ENCODE measurements around the gene CELF5.

DNA sequence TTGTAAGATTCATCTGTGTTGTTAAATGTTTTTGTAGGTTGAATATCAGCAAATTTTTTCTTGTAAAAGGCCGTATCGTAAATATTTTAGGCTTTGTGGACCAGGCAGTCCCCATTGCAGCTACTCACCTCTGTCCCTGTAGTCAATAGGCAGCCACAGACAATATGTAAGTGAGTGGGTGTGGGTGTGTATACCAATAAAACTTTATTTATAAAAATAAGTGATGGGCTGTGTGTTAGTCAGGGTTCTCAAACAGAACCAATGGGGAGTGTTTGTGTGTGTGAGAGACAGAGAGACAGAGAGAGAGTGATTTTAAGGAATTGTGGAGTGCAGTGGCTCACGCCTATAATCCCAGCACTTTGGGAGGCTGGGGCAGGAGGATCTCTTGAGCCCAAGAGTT lies 104.3 kb downstream of the CELF5 start:
- TF ChIP-seq POLR2A (IDR thresholded peaks at IDR 0.05) (no peak), POLR2AphosphoS5 (IDR thresholded peaks at IDR 0.05) (no peak)
- TF ChIP-seq, protein P1, sequence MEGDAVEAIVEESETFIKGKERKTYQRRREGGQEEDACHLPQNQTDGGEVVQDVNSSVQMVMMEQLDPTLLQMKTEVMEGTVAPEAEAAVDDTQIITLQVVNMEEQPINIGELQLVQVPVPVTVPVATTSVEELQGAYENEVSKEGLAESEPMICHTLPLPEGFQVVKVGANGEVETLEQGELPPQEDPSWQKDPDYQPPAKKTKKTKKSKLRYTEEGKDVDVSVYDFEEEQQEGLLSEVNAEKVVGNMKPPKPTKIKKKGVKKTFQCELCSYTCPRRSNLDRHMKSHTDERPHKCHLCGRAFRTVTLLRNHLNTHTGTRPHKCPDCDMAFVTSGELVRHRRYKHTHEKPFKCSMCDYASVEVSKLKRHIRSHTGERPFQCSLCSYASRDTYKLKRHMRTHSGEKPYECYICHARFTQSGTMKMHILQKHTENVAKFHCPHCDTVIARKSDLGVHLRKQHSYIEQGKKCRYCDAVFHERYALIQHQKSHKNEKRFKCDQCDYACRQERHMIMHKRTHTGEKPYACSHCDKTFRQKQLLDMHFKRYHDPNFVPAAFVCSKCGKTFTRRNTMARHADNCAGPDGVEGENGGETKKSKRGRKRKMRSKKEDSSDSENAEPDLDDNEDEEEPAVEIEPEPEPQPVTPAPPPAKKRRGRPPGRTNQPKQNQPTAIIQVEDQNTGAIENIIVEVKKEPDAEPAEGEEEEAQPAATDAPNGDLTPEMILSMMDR (IDR thresholded peaks at IDR 0.05) = no peak
